Measurements from ENCODE around the gene USP48.

DNA sequence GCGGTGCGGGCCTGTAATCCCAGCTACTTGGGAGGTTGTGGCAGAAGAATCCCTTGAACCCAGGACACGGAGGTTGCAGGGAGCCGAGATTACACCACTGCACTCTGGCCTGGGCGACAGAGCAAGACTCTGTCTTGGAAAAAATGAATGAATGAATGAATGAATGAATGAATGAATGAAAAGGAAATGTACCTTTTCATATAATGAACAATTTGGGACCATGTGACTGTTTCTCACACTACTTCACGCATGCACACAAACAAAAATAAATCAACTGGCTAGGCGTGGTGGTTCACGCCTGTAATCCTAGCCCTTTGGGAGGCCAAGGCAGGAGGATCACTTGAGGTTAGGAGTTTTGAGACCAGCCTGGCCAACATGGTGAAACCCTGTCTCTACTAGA is 24.3 kb downstream of the USP48 start:
- TF ChIP-seq, protein P1, sequence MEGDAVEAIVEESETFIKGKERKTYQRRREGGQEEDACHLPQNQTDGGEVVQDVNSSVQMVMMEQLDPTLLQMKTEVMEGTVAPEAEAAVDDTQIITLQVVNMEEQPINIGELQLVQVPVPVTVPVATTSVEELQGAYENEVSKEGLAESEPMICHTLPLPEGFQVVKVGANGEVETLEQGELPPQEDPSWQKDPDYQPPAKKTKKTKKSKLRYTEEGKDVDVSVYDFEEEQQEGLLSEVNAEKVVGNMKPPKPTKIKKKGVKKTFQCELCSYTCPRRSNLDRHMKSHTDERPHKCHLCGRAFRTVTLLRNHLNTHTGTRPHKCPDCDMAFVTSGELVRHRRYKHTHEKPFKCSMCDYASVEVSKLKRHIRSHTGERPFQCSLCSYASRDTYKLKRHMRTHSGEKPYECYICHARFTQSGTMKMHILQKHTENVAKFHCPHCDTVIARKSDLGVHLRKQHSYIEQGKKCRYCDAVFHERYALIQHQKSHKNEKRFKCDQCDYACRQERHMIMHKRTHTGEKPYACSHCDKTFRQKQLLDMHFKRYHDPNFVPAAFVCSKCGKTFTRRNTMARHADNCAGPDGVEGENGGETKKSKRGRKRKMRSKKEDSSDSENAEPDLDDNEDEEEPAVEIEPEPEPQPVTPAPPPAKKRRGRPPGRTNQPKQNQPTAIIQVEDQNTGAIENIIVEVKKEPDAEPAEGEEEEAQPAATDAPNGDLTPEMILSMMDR (IDR thresholded peaks at IDR 0.05) = no peak
- no peak for TF ChIP-seq POLR2AphosphoS5 (IDR thresholded peaks at IDR 0.05; ENCODE audit: insufficient read depth in 1 of 2, low read depth in 1 of 2)

Data from vagina (tissue), 2 donors.